Upper lobe of left lung (tissue), 4 donors: ENCODE results near the gene TFB2M.

Experiments used
- EP300 ChIP-seq, 4 donors: sonication (generic); formaldehyde crosslinking; IDR thresholded peaks; one replicate each; pipeline ENCODE4 v1.5.1; 2017; ENCODE audit warnings: antibody characterized with exemption in 4 of 4, control low read depth in 2 of 4
- POLR2A ChIP-seq, 4 donors: fragments of 450-650 bp; IDR thresholded peaks; one replicate each; pipeline ENCODE4 v1.5.1; 2016 to 2017; ENCODE audit warnings: antibody characterized with exemption in 4 of 4, mild to moderate bottlenecking in 2 of 4
- TF ChIP-seq, protein P1 (sequence below), 6 experiments: fragments of 450-650 bp in 4 of 6; fragments of 200-600 bp in 2 of 6; sonication (generic) in 2 of 6; IDR thresholded peaks; one replicate each; pipeline ENCODE4 v1.5.1; 2016 to 2019; ENCODE audit warnings: antibody characterized with exemption in 6 of 6

GRCh38 chr1:246526380-246526779 lies 39.7 kb downstream of the TFB2M start:
- TF ChIP-seq, protein P1, sequence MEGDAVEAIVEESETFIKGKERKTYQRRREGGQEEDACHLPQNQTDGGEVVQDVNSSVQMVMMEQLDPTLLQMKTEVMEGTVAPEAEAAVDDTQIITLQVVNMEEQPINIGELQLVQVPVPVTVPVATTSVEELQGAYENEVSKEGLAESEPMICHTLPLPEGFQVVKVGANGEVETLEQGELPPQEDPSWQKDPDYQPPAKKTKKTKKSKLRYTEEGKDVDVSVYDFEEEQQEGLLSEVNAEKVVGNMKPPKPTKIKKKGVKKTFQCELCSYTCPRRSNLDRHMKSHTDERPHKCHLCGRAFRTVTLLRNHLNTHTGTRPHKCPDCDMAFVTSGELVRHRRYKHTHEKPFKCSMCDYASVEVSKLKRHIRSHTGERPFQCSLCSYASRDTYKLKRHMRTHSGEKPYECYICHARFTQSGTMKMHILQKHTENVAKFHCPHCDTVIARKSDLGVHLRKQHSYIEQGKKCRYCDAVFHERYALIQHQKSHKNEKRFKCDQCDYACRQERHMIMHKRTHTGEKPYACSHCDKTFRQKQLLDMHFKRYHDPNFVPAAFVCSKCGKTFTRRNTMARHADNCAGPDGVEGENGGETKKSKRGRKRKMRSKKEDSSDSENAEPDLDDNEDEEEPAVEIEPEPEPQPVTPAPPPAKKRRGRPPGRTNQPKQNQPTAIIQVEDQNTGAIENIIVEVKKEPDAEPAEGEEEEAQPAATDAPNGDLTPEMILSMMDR (IDR thresholded peaks at IDR 0.05): no peak
- TF ChIP-seq POLR2A (IDR thresholded peaks at IDR 0.05): no peak
- no peak for TF ChIP-seq EP300 (IDR thresholded peaks at IDR 0.05)
